ENCODE measurements around the gene STK4. TPM values are rescaled to one million over a fixed set of nuclear protein-coding genes. Genes with fewer than 3 reads are reported as not detected.

STK4 gene
- total and polyA plus RNA-seq, 2 of the 4 experiments (the other 2 are of a cell fraction): 10.2 to 22.2 TPM

DNA sequence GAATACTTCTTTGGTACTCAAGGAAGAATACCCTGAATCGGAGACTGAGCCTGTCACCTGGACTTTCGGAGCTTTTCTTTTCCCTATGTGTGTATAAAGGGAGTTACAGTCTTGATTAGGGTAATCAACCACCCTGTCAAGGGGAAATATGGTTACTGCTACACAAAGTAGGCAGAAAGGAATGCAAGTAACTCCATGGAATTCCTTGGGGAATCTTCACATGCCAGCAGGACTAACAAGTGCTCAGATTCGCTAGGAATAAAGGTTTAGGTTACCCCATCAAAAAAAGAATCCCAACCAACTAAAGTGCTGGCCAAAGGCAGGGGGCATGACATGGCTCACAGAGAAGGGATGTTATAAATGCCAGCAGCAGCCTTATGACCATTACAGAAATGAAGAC is 124.2 kb downstream of the STK4 start:
- peak overlapping the region; percentile 86; the same call in 1 of the 2 replicates for H3K18ac ChIP-seq (ENCODE audit: low read depth, low read length)
- H3K27ac ChIP-seq (ENCODE audit: insufficient read depth, low read length): no peak overlapping the region
- ChIA-PET CTCF (interaction anchor here (1.0 to 1.7 kb wide), 2 partner anchors 14 to 46 kb away, joined by 4 to 7 read pairs; no protein-coding TSS in a partner anchor), POLR2A (ENCODE audit: unreplicated experiment) (no interaction called here)
- ATAC-seq (ENCODE audit: low read depth): no peak
- H4K91ac ChIP-seq (ENCODE audit: insufficient read depth, low read depth, low read length): peak overlapping the region; percentile 7; the same call in 1 of the 2 replicates
- no CpG with 5 or more reads among the region's 3 CpGs for WGBS, 2 experiments (ENCODE audit: extremely low coverage in 2 of 2, insufficient read length in 1 of 2)
- H3K4ac ChIP-seq (ENCODE audit: low read depth, low read length): no peak overlapping the region
- no peak overlapping the region for H3K4me2 ChIP-seq (ENCODE audit: low read depth, low read length)
- H2AFZ ChIP-seq (replicated peaks; ENCODE audit: low read length, poor library complexity): no peak overlapping the region
- H3K9me3 ChIP-seq (ENCODE audit: control insufficient read depth, insufficient read depth, low read length): no peaks in the 10 kb centered on the region
- H4K5ac ChIP-seq (ENCODE audit: low read depth, low read length): peak overlapping the region; percentile 78; the same call in 1 of the 2 replicates
- H3K14ac ChIP-seq (replicated peaks; ENCODE audit: low read depth, low read length): no peak overlapping the region
- H3K27me3 ChIP-seq (ENCODE audit: control insufficient read depth, insufficient read depth, low read length): no peaks in the 10 kb centered on the region
- dilution Hi-C loops (cut with HindIII; ENCODE audit: low sequenced_read_pairs, unreplicated experiment): no loop called here
- peak overlapping the region; percentile 35; the same call in 1 of the 2 replicates for H2BK20ac ChIP-seq (ENCODE audit: low read depth, low read length)
- peak; percentile 7 for DNase-seq
- in situ Hi-C loops (cut with MboI; ENCODE audit: low sequenced_read_pairs): no loop called here
- no peak overlapping the region for H3K9ac ChIP-seq (ENCODE audit: low read depth, low read length)
- H2BK120ac ChIP-seq (ENCODE audit: low read depth, low read length): no peak overlapping the region
- intact Hi-C loops (cut with micrococcal nuclease): loop anchor here (10.0 kb wide), 1 partner anchor 684 kb away; no protein-coding TSS in a partner anchor
- BruUV-seq (replicated peaks): no TSS peak
- no peak overlapping the region for H3K56ac ChIP-seq (ENCODE audit: extremely low read depth, insufficient read depth, low read length)
- H4K8ac ChIP-seq (ENCODE audit: low read depth in 2 of 2, low read length in 2 of 2): peak overlapping the region in 1 of 2 experiments; percentile 29; a peak in 1 of 4 replicates
- H3K4me3 ChIP-seq (ENCODE audit: insufficient read depth, low read depth, low read length): no peak overlapping the region
- H2AK5ac ChIP-seq (ENCODE audit: low read depth, low read length): no peak overlapping the region
- H3K36me3 ChIP-seq (ENCODE audit: control insufficient read depth, insufficient read depth, low read length): no peaks in the 10 kb centered on the region
- H3K79me1 ChIP-seq (ENCODE audit: low read depth in 1 of 2, low read length in 2 of 2): no peaks in the 10 kb centered on the region
- H4K20me1 ChIP-seq (ENCODE audit: insufficient read depth, low read length): no peaks in the 10 kb centered on the region
- no peak overlapping the region for H3K23ac ChIP-seq (ENCODE audit: low read depth, low read length)
- no peaks in the 10 kb centered on the region; the same call in 1 of the 2 replicates for H3K9me1 ChIP-seq (ENCODE audit: insufficient read depth, low read length)
- peak overlapping the region; percentile 99 for H2BK5ac ChIP-seq (ENCODE audit: low read depth, low read length, poor library complexity, severe bottlenecking)
- H3K4me1 ChIP-seq (ENCODE audit: control insufficient read depth, insufficient read depth, low read length): peaks cover 11% of the 10 kb centered on the region
- TF ChIP-seq BHLHE40 (IDR thresholded peaks at IDR 0.05; ENCODE audit: low read depth, low read length) (no peak), POLR2A (IDR thresholded peaks at IDR 0.05; ENCODE audit: low read depth, low read length) (no peak), CEBPB (IDR thresholded peaks at IDR 0.05; ENCODE audit: low read depth, low read length) (no peak), MAFK (IDR thresholded peaks at IDR 0.05; ENCODE audit: low read depth, low read length) (no peak), CHD1 (IDR thresholded peaks at IDR 0.05; ENCODE audit: low read depth, low read length) (no peak), SMC3 (IDR thresholded peaks at IDR 0.05; ENCODE audit: low read depth, low read length) (no peak), MAZ (IDR thresholded peaks at IDR 0.05; ENCODE audit: borderline replicate concordance, low read depth, low read length) (no peak), RFX5 (IDR thresholded peaks at IDR 0.05; ENCODE audit: low read depth, low read length) (no peak)
- TF ChIP-seq, protein P1, sequence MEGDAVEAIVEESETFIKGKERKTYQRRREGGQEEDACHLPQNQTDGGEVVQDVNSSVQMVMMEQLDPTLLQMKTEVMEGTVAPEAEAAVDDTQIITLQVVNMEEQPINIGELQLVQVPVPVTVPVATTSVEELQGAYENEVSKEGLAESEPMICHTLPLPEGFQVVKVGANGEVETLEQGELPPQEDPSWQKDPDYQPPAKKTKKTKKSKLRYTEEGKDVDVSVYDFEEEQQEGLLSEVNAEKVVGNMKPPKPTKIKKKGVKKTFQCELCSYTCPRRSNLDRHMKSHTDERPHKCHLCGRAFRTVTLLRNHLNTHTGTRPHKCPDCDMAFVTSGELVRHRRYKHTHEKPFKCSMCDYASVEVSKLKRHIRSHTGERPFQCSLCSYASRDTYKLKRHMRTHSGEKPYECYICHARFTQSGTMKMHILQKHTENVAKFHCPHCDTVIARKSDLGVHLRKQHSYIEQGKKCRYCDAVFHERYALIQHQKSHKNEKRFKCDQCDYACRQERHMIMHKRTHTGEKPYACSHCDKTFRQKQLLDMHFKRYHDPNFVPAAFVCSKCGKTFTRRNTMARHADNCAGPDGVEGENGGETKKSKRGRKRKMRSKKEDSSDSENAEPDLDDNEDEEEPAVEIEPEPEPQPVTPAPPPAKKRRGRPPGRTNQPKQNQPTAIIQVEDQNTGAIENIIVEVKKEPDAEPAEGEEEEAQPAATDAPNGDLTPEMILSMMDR (conservative IDR thresholded peaks at IDR 0.05; ENCODE audit: low read depth, low read length): no peak
- TF ChIP-seq, protein P2, sequence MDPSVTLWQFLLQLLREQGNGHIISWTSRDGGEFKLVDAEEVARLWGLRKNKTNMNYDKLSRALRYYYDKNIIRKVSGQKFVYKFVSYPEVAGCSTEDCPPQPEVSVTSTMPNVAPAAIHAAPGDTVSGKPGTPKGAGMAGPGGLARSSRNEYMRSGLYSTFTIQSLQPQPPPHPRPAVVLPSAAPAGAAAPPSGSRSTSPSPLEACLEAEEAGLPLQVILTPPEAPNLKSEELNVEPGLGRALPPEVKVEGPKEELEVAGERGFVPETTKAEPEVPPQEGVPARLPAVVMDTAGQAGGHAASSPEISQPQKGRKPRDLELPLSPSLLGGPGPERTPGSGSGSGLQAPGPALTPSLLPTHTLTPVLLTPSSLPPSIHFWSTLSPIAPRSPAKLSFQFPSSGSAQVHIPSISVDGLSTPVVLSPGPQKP (IDR thresholded peaks at IDR 0.05; ENCODE audit: borderline replicate concordance, low read depth, low read length): no peak
- TF ChIP-seq, protein P3, sequence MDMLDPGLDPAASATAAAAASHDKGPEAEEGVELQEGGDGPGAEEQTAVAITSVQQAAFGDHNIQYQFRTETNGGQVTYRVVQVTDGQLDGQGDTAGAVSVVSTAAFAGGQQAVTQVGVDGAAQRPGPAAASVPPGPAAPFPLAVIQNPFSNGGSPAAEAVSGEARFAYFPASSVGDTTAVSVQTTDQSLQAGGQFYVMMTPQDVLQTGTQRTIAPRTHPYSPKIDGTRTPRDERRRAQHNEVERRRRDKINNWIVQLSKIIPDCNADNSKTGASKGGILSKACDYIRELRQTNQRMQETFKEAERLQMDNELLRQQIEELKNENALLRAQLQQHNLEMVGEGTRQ (IDR thresholded peaks at IDR 0.05; ENCODE audit: low read depth, low read length): no peak
- peak overlapping the region; percentile 62; the same call in 1 of the 3 replicates for H2BK15ac ChIP-seq (ENCODE audit: low read depth, low read length)
- no peak overlapping the region for H2AK9ac ChIP-seq (replicated peaks; ENCODE audit: low read depth, low read length, poor library complexity)
